OCI-LY1 (cell line): Measurements from ENCODE around the gene PSMD1.

Experiments
- H2AFZ ChIP-seq: fragments of 200-600 bp; sonication (generic), shearing (Covaris generic); 2 replicates; pipeline ENCODE4 v1.6.0; 2014; ENCODE audit warnings: antibody characterized with exemption, mild to moderate bottlenecking, low read length
- H3F3A ChIP-seq: fragments of 200-600 bp; sonication (generic), shearing (Covaris generic); 2 replicates; pipeline ENCODE4 v1.6.0; 2014; ENCODE audit warnings: mild to moderate bottlenecking, antibody characterized with exemption, low read length, moderate library complexity; ENCODE audit not compliant: insufficient read depth
- H3K27ac ChIP-seq: fragments of 200-600 bp; sonication (generic); 2 replicates; pipeline ENCODE4 v1.5.1; 2014; ENCODE audit warnings: low read length, mixed run types, mild to moderate bottlenecking, low read depth; ENCODE audit not compliant: poor library complexity, severe bottlenecking
- H3K27me3 ChIP-seq: fragments of 200-600 bp; sonication (generic); 2 replicates; pipeline ENCODE4 v1.6.0; 2014; ENCODE audit warnings: antibody characterized with exemption, mild to moderate bottlenecking, low read length, moderate library complexity; ENCODE audit not compliant: insufficient read depth
- H3K36me3 ChIP-seq: fragments of 200-600 bp; sonication (generic); 2 replicates; pipeline ENCODE4 v1.6.1; 2014; ENCODE audit warnings: mild to moderate bottlenecking, antibody characterized with exemption, low read length, moderate library complexity, mixed read lengths; ENCODE audit not compliant: insufficient read depth
- H3K4me1 ChIP-seq: fragments of 200-600 bp; sonication (generic); 2 replicates; pipeline ENCODE4 v1.5.1; 2014; ENCODE audit warnings: mild to moderate bottlenecking, low read length, moderate library complexity; ENCODE audit not compliant: insufficient read depth, severe bottlenecking
- H3K4me2 ChIP-seq: fragments of 200-600 bp; sonication (generic), shearing (Covaris generic); 2 replicates; pipeline ENCODE4 v1.6.1; 2014; ENCODE audit warnings: low read length
- H3K4me3 ChIP-seq: fragments of 200-600 bp; sonication (generic); 2 replicates; pipeline ENCODE4 v1.5.1; 2014; ENCODE audit warnings: low read length, low read depth, mild to moderate bottlenecking, mixed read lengths; ENCODE audit not compliant: poor library complexity, severe bottlenecking
- H3K79me2 ChIP-seq: fragments of 200-600 bp; shearing (Covaris generic); 2 replicates; pipeline ENCODE4 v1.6.1; 2016; ENCODE audit warnings: mixed run types, low read length, mixed read lengths; ENCODE audit not compliant: insufficient read depth
- H3K9ac ChIP-seq: fragments of 200-600 bp; sonication (generic), shearing (Covaris generic); 2 replicates; pipeline ENCODE4 v1.6.1; 2014; ENCODE audit warnings: mild to moderate bottlenecking, low read length, mixed read lengths
- H3K9me2 ChIP-seq: fragments of 200-600 bp; sonication (generic), shearing (Covaris generic); 2 replicates; pipeline ENCODE4 v1.6.1; 2014; ENCODE audit warnings: low read depth, mild to moderate bottlenecking, low read length, mixed read lengths
- H3K9me3 ChIP-seq: fragments of 200-600 bp; shearing (Covaris generic); 2 replicates; pipeline ENCODE4 v1.6.1; 2014; ENCODE audit warnings: low read length, mixed read lengths
- H4K20me1 ChIP-seq: fragments of 200-600 bp; sonication (generic), shearing (Covaris generic); 2 replicates; pipeline ENCODE4 v1.6.0; 2016; ENCODE audit warnings: mild to moderate bottlenecking, low read length; ENCODE audit not compliant: insufficient read depth
- EZH2 ChIP-seq: fragments of 200-600 bp; sonication (generic), shearing (Covaris generic); IDR thresholded peaks from 2 replicates; pipeline ENCODE4 v1.8.0; 2017; ENCODE audit warnings: borderline replicate concordance, mixed run types, mild to moderate bottlenecking, antibody characterized with exemption, low read length, moderate library complexity, mixed read lengths
- TF ChIP-seq, protein P1 (sequence below): fragments of 200-600 bp; sonication (generic), shearing (Covaris generic); IDR thresholded peaks from 2 replicates; pipeline ENCODE4 v1.5.1; 2017; ENCODE audit warnings: mild to moderate bottlenecking, antibody characterized with exemption, low read length, moderate library complexity, mixed read lengths

Gene PSMD1

GRCh38 chr2:231047923-231048915, 8.4 kb upstream of the PSMD1 start:
- Histone ChIP-seq H3K9me2 (no peaks in the 10 kb centered on the region), H3K27me3 (0 out of 2 replicates have a peak, but pooled peaks cover 3% of the 10 kb centered on the region), H3K9me3 (no peaks in the 10 kb centered on the region), H3K4me2 (no peak overlapping the region), H3K27ac (no peak overlapping the region), H3F3A (no peaks in the 10 kb centered on the region), H2AFZ (no peak overlapping the region), H3K36me3 (no peaks in the 10 kb centered on the region), H3K4me3 (no peak overlapping the region), H4K20me1 (no peaks in the 10 kb centered on the region), H3K79me2 (no peaks in the 10 kb centered on the region), H3K4me1 (peaks cover 8% of the 10 kb centered on the region), H3K9ac (no peak overlapping the region)
- no peak for TF ChIP-seq EZH2
- TF ChIP-seq, protein P1, sequence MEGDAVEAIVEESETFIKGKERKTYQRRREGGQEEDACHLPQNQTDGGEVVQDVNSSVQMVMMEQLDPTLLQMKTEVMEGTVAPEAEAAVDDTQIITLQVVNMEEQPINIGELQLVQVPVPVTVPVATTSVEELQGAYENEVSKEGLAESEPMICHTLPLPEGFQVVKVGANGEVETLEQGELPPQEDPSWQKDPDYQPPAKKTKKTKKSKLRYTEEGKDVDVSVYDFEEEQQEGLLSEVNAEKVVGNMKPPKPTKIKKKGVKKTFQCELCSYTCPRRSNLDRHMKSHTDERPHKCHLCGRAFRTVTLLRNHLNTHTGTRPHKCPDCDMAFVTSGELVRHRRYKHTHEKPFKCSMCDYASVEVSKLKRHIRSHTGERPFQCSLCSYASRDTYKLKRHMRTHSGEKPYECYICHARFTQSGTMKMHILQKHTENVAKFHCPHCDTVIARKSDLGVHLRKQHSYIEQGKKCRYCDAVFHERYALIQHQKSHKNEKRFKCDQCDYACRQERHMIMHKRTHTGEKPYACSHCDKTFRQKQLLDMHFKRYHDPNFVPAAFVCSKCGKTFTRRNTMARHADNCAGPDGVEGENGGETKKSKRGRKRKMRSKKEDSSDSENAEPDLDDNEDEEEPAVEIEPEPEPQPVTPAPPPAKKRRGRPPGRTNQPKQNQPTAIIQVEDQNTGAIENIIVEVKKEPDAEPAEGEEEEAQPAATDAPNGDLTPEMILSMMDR = no peak

DNA sequence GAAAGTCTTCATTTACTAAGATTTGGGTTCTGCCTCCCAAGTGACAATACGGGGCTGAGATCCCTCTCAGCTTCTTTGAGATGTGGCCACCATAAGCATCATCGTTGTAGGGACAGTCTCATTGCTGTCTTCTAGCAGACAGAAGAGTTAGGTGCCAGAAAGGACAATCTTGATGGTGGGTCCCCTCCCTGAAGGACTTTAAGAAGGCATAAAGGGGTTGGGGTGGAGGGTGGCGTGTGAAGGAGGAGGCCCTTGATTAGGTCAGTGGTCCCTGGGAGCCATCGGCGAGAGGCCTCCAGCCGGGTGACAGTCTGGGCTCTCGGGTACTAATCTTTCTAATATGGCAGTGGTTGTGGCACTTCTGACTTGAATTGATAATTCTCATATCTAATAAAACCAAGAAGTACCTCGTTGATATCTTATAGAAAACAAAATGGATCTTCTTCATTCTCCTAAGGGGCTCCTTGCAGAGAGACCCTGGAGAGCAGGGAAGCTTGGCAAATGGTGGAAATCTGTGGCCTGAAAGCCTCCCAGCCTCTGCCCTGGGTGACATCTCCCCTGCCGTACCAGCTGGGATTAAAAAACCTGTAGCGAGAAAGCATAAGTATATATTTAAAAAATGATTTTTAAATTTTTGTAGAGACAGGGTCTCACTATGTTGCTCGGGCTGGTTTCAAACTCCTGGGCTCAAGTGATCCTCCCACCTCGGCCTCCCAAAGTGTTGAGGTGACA, 7.2 kb upstream of the PSMD1 start:
- TF ChIP-seq, protein P1 = no peak
- TF ChIP-seq EZH2 = no peak
- H2AFZ ChIP-seq = no peak overlapping the region
- peaks cover 10% of the 10 kb centered on the region for H3K4me1 ChIP-seq
- H3K4me2 ChIP-seq = no peak overlapping the region
- no peak overlapping the region for H3K9ac ChIP-seq
- H3K27ac ChIP-seq = no peak overlapping the region
- H3K36me3 ChIP-seq = no peaks in the 10 kb centered on the region
- H3K4me3 ChIP-seq = no peak overlapping the region
- H4K20me1 ChIP-seq = no peaks in the 10 kb centered on the region
- no peaks in the 10 kb centered on the region for H3K9me3 ChIP-seq
- no peaks in the 10 kb centered on the region for H3F3A ChIP-seq
- H3K79me2 ChIP-seq = no peaks in the 10 kb centered on the region
- 0 out of 2 replicates have a peak, but pooled peaks cover 3% of the 10 kb centered on the region for H3K27me3 ChIP-seq
- no peaks in the 10 kb centered on the region for H3K9me2 ChIP-seq

- no peak overlapping the region for H3K4me3 ChIP-seq
- no peak overlapping the region for H2AFZ ChIP-seq
- H3K36me3 ChIP-seq = no peaks in the 10 kb centered on the region
- H3K4me2 ChIP-seq = no peak overlapping the region
- H3K9me2 ChIP-seq = no peaks in the 10 kb centered on the region
- no peaks in the 10 kb centered on the region for H3K79me2 ChIP-seq
- no peaks in the 10 kb centered on the region for H3F3A ChIP-seq
- 0 out of 2 replicates have a peak, but pooled peaks cover 3% of the 10 kb centered on the region for H3K27me3 ChIP-seq
- peaks cover 10% of the 10 kb centered on the region for H3K4me1 ChIP-seq
- no peak overlapping the region for H3K9ac ChIP-seq
- H3K27ac ChIP-seq = no peak overlapping the region
- TF ChIP-seq EZH2 = no peak
- TF ChIP-seq, protein P1 = no peak
- H3K9me3 ChIP-seq = no peaks in the 10 kb centered on the region
- H4K20me1 ChIP-seq = no peaks in the 10 kb centered on the region
These were observed 6.4 kb upstream of the PSMD1 start for GRCh38 chr2:231050018-231050901.
